NCI-H2081 (cell line): Measurements from ENCODE around the gene PWWP3B.
"Not testable (repeated sequence)": the region's sequence is repeated elsewhere in the genome, so short reads cannot be mapped to it uniquely, and the experiment has no call there.

ENCODE experiments used
- DNase-seq, 2 experiments: peaks; one replicate each; lab custom pipeline; 2025; lab: John Stamatoyannopoulos, UW

PWWP3B gene

DNA sequence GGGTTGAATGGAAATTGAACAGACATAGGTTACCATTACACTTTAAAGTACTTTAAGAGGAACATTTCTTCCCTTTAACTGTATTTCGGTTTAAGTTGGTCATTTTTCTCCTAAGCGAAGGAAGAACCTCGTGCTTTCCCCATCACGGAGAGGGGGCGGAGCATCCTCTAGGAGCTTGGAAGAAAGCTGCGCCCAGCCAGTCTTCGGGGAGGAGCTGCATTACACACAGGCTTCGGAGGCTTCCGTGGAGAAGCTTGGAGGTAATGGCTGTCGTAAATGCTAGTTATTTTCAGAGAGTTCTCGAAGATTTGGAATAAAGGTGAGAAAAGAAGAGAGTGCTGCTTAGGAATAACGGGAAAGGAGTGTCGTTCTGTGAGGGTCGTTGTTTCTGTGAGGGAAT is at the start of gene PWWP3B:
PWWP3B (plus strand) TSS at position 199 of the 400 bp plus-strand sequence. CDS start 37,128 bp downstream, outside the sequence.
- DNase-seq: peak; percentile 42 to 73

DNA sequence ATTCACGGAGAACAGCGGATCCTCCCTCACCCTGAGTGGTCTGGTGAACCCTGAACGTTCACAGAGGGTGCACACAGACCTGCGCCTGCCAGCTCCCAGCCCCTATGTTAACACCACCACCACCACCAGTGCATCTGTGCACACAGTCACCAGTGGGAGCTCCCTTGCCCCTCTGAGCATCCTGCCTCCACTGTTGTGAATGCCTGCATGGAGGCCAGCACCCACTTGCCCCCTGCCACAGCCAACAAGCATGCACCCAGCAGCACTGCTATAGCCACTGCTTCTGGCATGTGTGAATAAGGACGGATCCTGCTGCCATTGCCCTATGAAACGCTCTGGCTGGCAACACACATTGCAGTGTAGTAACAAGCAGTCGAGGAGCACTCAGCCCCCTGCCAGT is 29.1 kb upstream of the PWWP3B start:
- no peak for DNase-seq

DNA sequence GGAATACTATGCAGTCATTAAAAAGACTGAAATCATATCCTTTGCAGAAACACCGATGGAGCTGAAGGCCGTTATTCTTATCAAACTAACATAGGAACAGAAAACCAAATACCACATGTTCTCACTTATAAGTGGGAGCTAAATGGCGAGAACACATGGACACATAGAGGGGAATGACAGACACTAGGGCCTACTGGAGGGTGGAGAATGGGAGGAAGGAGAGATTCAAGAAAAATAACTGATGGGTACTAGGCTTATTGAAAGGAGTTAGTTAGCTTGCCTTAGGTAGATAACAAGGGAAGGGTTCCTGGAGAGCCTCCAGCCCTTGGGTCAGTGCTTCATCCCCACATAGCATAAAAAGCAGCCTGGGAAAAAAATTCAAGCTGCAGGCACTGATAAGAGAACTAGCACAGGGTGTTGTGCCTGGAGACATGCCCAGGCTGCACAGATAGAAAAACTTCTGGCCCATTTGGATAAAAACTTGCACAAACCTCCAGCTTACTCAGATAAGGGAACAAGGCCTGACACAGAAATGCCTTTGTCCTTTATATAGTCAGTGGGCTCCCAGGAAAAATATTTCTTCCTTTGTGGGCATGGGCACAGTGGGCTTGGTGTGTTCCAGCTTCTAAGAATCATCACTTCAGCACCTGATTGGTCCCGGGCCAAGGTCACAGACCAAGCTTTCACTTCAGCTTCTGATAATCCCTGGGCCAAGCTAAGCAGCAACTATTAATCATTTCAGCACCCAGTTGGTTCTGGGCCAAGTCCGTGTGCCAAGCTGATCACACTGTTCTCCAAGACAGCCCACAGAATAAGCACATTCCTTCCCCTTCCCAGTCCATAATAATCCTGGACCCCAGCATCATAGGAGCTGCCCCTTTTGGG is 23.1 kb upstream of the PWWP3B start:
- DNase-seq: no peak

DNA sequence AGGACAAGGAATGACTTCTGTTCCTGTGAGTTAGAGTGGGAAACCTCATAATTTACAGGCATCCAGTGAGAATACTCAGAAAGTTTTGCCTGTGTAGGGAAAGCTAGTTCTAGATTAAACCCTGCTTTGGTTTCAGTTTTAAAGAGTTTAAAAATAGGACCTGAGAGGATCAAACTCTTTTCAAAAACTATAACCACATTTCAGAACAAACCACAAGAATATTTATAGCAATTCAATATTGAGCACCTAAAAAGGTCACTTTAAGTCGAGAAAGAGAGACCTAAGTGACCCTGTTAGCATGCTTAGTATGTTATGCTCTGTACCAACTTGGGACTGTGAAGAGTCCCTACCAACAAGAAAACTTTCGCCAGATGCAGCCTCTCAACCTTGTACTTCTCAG is 17.4 kb upstream of the PWWP3B start:
- no peak for DNase-seq

DNA sequence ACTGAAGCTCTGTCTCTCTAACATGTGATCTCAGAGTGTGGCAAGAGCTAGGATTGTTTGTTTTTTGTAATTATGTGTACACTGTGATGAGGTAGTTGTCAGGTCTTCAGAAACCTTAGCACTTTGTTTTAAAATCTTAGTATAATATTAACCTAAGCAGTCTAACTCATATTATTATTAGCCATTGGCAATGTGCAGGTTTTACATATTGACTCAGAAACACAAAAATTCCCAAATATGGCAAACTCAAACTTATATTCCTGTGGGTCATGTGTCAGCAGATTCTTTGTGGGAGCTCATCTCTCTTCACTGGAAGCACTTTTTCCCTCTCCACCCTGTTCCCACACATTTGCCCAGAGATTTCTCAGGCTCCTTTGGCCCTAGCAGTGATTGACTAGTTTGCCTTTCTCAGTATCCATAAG is 8.2 kb upstream of the PWWP3B start:
- no peak for DNase-seq

DNA sequence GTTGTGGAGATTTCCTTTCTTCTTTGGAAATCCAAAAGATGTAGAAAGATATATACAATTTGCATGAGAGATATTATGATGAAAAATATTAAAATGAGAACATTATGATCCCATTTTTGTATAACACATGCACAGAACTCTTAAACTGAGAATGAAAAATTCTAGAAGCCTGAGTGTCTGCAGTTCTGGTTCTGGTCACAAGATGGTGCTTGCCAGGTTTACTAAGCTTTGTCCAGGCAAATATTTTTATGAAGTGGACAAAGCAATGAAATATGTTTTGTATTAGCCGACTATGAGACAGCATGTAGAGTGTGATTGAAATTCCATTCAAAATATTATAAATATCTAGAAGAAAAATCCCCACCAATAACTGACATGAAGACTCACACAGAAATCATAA is 2.2 kb downstream of the PWWP3B start:
- peak; percentile 7 to 19 for DNase-seq

DNA sequence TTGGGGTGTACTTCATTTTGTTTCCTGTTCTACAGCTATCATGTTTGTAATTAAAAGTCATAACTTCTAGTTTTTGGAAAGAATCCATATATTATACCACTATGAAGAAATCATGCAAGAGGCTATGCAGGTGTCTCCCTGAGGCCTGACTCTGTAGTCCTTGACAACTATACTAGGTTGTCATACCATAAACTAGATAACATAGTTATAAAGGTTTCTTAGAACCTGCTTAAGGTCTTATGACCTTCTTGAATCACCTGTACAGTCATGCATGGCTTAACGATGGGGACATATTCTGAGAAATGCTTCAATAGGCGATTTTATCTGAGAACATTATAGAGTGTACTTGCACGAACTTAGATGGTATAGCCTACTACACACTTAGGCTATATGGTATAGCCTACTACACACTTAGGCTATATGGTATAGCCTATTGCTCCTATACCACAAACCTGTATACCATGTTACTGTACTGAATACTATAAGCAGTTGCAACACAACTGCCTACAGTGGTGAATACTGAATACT is 3.3 kb downstream of the PWWP3B start:
- DNase-seq: no peak

DNA sequence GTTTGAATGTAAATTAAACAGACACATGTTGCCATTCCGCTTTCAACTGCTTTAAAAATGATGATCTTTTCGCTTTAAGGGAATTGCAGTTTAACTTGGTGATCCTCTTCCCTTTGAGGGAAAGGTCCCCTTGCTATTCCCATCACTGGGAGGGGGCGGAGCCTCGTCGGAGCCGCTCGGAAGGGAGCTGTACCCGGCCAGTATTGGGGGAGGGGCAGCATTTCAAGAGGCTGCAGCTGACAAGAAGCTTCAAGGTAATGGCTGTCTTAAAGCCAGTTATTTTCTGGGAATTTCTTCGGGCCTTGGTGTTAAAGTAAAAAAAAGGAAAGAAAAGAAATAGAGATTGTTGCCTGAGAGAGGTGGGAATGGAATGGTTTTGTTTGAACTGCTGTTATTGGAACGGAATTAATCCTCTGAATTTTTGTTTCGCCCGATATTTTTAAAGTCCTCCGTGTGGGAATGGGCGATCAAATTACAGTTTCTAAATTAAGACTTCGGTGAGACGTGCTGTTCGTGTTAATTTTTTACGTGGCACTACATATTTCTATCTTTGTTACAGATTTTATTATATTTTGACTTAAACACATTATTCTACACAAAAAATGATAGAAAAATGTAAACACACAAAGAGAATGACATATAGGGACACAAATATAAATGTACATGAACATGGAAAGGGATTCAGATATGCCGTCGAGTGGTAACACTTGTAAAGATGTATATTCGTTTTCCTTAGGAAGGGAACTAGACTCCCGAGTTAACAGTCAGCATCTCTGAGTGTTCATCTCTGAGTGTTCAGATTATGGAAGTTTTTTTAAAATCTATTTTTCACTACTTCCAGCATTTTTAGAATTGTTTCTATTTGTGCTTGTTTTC is 9.2 kb downstream of the PWWP3B start:
- peak; percentile 48 to 56 for DNase-seq

DNA sequence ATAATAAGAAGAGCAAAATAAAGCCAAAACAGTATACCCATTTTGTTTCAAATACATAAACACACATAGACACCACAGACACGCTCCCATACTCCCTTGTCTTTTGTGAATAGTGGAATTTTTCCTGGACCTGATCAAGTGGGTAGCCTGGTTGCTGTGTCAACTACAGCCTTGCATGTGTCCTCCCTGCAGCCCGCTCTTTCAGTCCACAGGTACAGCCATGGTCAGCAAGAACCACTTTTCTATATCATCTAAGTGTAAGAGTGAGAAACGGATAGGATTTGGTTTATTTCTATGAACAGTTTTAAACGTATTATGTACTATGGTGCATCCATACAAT is 9.8 kb downstream of the PWWP3B start:
- no peak for DNase-seq

DNA sequence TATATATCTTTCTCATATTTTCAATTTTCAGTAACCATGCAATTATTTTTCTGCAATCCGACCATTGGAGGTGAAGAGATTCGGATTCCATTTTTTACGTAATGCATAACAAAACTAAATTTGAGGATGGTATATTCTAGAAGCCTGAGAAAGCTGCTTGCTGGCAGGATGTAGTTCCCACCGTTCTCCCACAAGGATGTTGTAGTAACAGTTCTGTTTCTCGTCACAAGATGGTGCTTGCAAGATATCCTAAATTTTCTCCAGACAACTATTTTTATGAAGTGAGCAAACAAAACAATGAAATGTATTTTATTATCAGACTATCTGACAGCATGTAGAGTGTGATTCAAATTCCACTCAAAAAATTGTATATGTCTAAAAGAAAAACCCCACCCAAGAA is 10.7 kb downstream of the PWWP3B start:
- no peak for DNase-seq

DNA sequence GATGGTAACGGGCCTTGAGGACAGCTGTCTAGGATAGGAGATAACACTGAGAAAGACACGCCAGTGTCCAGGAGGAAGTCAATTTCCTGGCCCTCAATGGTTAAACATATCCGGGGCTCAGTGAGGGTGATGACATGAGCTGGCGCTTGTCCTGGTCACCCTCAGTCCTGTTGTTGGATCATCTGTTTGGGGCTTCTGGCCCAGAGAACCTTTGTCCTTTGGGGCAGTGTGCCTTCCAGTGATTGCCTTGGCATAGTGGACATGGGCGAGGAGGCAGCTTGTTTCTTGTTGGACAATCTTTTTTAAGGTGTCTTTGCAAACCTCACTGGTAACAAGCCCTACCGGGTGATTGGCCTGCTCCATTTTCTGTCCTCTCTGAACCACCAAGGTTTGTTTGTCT is 15.6 kb downstream of the PWWP3B start:
- DNase-seq: not testable (repeated sequence)

DNA sequence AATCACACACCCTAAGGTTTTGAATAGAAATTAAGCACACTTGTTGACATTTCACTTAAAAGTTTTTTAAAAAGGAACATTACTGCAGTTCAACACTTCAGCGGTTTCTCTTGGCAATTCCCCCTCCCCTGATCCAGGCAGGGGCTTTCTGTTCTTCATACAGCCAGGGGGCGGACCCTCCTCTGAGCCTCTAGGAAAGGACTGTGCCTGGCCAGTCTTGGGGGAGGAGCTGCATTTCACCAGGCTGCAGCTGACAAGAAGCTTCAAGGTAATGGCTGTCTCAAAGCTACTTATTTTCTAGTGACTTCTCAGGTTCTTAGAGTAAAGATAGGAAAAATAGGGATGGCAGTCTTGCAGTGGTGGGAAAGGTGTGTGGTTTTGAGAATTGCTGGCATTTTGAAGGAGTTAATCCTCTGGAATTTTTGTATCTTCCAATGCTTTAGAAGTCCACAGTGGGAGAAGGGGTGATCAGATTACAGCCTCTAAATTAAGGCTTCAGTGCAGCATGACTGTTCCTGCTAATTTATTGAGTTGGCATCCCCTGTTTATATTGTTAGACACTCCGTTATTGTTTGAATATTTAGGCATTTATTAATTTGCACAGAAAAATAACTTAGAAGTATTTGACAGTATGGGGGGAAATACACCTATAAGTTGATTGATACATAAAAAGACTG is 33.5 kb downstream of the PWWP3B start:
- no peak for DNase-seq

DNA sequence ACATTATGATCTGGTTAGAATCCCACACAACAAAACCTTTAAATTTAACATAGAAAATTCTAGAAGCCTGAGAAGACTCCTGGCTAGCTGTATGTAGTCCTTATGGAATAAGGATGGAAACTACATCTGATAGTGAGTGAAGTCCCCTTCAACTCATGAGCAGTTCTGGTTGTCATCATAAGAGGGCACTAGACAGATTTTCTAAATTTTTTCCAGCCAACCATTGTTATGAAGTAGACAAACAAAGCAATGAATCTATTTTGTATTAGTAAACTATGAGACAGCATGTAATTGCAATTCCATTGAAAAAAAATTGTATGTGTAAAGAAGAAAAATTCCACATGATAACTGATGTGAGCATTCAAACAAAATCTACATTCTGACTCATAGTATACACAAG is 35.2 kb downstream of the PWWP3B start:
- DNase-seq: no peak

DNA sequence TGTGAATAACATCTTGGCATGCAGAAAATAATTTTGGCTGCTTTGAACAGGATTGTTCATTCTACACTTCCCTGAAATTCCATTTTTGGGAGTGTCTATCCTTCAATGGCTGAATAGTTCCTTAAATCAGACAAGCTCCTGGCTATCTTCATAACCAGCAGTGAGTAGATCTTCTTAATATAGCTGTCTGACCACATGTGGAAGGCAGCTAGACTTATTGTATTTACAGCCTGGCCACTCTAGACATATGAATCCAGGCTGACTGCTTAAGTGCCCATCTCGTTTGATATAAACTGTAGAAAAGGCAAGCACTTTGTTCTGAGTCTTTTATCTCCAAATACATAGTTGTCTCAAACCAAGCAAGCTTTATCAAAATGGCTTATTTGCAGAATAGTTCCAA is 40.0 kb downstream of the PWWP3B start:
- no peak for DNase-seq
